WTC11 (cell line): ENCODE measurements around the gene CYP11A1.

Experiments used
- AFF4 ChIP-seq: sonication (generic); formaldehyde crosslinking; IDR thresholded peaks from 2 replicates; pipeline ENCODE4 v1.8.1; 2023; ENCODE audit warnings: mild to moderate bottlenecking, missing genetic modification reagents, borderline replicate concordance
- ATF3 ChIP-seq: sonication (generic); formaldehyde crosslinking; conservative IDR thresholded peaks from 2 replicates; pipeline ENCODE4 v1.8.1; 2022; ENCODE audit warnings: mild to moderate bottlenecking, missing genetic modification reagents
- CREB1 ChIP-seq: sonication (generic); formaldehyde crosslinking; IDR thresholded peaks from 2 replicates; pipeline ENCODE4 v1.8.0; 2023; ENCODE audit warnings: mild to moderate bottlenecking, missing genetic modification reagents
- CTCF ChIP-seq: fragments of 200-600 bp; IDR thresholded peaks from 2 replicates; pipeline ENCODE4 v1.8.0; 2022; ENCODE audit warnings: antibody characterized with exemption
- E2F1 ChIP-seq: sonication (generic); formaldehyde crosslinking; IDR thresholded peaks from 2 replicates; pipeline ENCODE4 v1.8.0; 2022; ENCODE audit warnings: mild to moderate bottlenecking, missing genetic modification reagents
- ELF4 ChIP-seq: sonication (generic); formaldehyde crosslinking; IDR thresholded peaks from 2 replicates; pipeline ENCODE4 v1.8.1; 2022; ENCODE audit warnings: low read depth, mild to moderate bottlenecking, moderate library complexity, missing genetic modification reagents
- ESRRA ChIP-seq: sonication (generic); formaldehyde crosslinking; IDR thresholded peaks from 2 replicates; pipeline ENCODE4 v1.8.1; 2022; ENCODE audit warnings: mild to moderate bottlenecking, missing genetic modification reagents, borderline replicate concordance
- HMGA2 ChIP-seq: fragments of 250-450 bp; sonication (Bioruptor Pico); IDR thresholded peaks from 2 replicates; pipeline ENCODE4 v1.4.0; 2021; ENCODE audit warnings: mild to moderate bottlenecking, moderate library complexity
- NFYB ChIP-seq: sonication (generic); formaldehyde crosslinking; conservative IDR thresholded peaks from 2 replicates; pipeline ENCODE4 v1.8.0; 2022; ENCODE audit warnings: low read depth, missing genetic modification reagents
- TEAD4 ChIP-seq: sonication (generic); formaldehyde crosslinking; IDR thresholded peaks from 2 replicates; pipeline ENCODE4 v1.8.0; 2022; ENCODE audit warnings: mild to moderate bottlenecking, missing genetic modification reagents
- USF2 ChIP-seq: sonication (generic); formaldehyde crosslinking; IDR thresholded peaks from 2 replicates; pipeline ENCODE4 v1.8.1; 2023; ENCODE audit warnings: mild to moderate bottlenecking, missing genetic modification reagents, moderate library complexity
- ZNF138 ChIP-seq: sonication (generic); formaldehyde crosslinking; conservative IDR thresholded peaks from 2 replicates; pipeline ENCODE4 v1.8.1; 2022; ENCODE audit warnings: mild to moderate bottlenecking, moderate library complexity, missing genetic modification reagents

GRCh38 chr15:74373731-74374647, 6.5 kb upstream of the CYP11A1 start:
- peak; percentile 85 for TF ChIP-seq CTCF
- TF ChIP-seq USF2 (CRISPR knock-in tag), result no peak
- no peak for TF ChIP-seq ZNF138 (CRISPR knock-in tag)
- no peak for TF ChIP-seq ESRRA (CRISPR knock-in tag)
- TF ChIP-seq TEAD4, result no peak
- TF ChIP-seq ATF3 (CRISPR knock-in tag), result no peak
- no peak for TF ChIP-seq CREB1
- TF ChIP-seq E2F1 (CRISPR knock-in tag), result no peak
- TF ChIP-seq HMGA2 (CRISPR knock-in tag), result no peak
- TF ChIP-seq ELF4 (CRISPR knock-in tag), result no peak
- TF ChIP-seq NFYB (CRISPR knock-in tag), result peak; percentile 85
- no peak for TF ChIP-seq AFF4
